NCI-H2171 treated with DMSO at 0.1 percent for 48 hours (cell line): ENCODE data around the gene LYAR.

Experiments
- DNase-seq: peaks from one replicate; lab custom pipeline; 2025; lab: John Stamatoyannopoulos, UW

LYAR gene

GRCh38 chr4:4289941-4290850 lies at the start of gene LYAR, which contains the start of gene ZBTB49:
TSS of gene LYAR (minus strand) at chr4:4290154. CDS start at chr4:4283742, 6,412 bp downstream.
TSS of gene ZBTB49 (plus strand) at chr4:4290251. CDS start at chr4:4299946, 9,695 bp downstream.
- DNase-seq: peak; percentile 63

- DNase-seq: no peak
These were observed 49.6 kb upstream of the LYAR start for GRCh38 chr4:4339504-4340085.

GRCh38 chr4:4338210-4339001 lies 48.5 kb upstream of the LYAR start:
- DNase-seq: no peak

- DNase-seq: peak; percentile 38
These were observed 45.0 kb upstream of the LYAR start for GRCh38 chr4:4334798-4335520.

- DNase-seq: no peak
These were observed 43.3 kb upstream of the LYAR start for GRCh38 chr4:4333265-4333706.

- DNase-seq: no peak
These were observed 42.6 kb upstream of the LYAR start for GRCh38 chr4:4332529-4332928.

GRCh38 chr4:4330794-4331193 lies 40.8 kb upstream of the LYAR start:
- no peak for DNase-seq

- DNase-seq: no peak
These were observed 39.5 kb upstream of the LYAR start for GRCh38 chr4:4329496-4329895.

- no peak for DNase-seq
These were observed 38.9 kb upstream of the LYAR start for GRCh38 chr4:4328840-4329239.

- no peak for DNase-seq
These were observed 38.3 kb upstream of the LYAR start for GRCh38 chr4:4328206-4328605.

- no peak for DNase-seq
These were observed 37.7 kb upstream of the LYAR start for GRCh38 chr4:4327652-4328121.

GRCh38 chr4:4326166-4326565 lies 36.2 kb upstream of the LYAR start:
- no peak for DNase-seq

- DNase-seq: no peak
These were observed 35.4 kb upstream of the LYAR start for GRCh38 chr4:4325321-4325720.

GRCh38 chr4:4323705-4324534 lies 34.0 kb upstream of the LYAR start:
- DNase-seq: no peak

- no peak for DNase-seq
These were observed 32.2 kb upstream of the LYAR start for GRCh38 chr4:4321951-4322688.

- DNase-seq: no peak
These were observed 31.2 kb upstream of the LYAR start for GRCh38 chr4:4320951-4321714.

GRCh38 chr4:4320528-4320927 lies 30.6 kb upstream of the LYAR start:
- no peak for DNase-seq

- no peak for DNase-seq
These were observed 27.7 kb upstream of the LYAR start for GRCh38 chr4:4317496-4318232.

- no peak for DNase-seq
These were observed 26.2 kb upstream of the LYAR start for GRCh38 chr4:4316150-4316495.
